Neural cell (in vitro differentiated cells): ENCODE results near the gene CERS1. TPM values are rescaled to one million over a fixed set of nuclear protein-coding genes. Genes with fewer than 3 reads are reported as not detected.

Experiments
- H2AFZ ChIP-seq: fragments of 200-600, 300-800 bp; sonication (generic), shearing (Covaris generic); 2 replicates; pipeline ENCODE4 v1.6.0; 2014; ENCODE audit warnings: low read depth, mild to moderate bottlenecking, antibody characterized with exemption, low read length, moderate library complexity
- H3F3A ChIP-seq: fragments of 200-600 bp; shearing (Covaris generic); 2 replicates; pipeline ENCODE4 v1.6.1; 2016; ENCODE audit warnings: mild to moderate bottlenecking, moderate library complexity, mixed read lengths, antibody characterized with exemption, low read length; ENCODE audit not compliant: insufficient read depth, poor library complexity, severe bottlenecking
- H3K27ac ChIP-seq: fragments of 200-600, 300-800 bp; sonication (generic), shearing (Covaris generic); 2 replicates; pipeline ENCODE4 v1.5.1; 2014; ENCODE audit warnings: mild to moderate bottlenecking, low read length, moderate library complexity
- H3K27me3 ChIP-seq: fragments of 300-800, 200-600 bp; sonication (generic), shearing (Covaris generic); 2 replicates; pipeline ENCODE4 v1.6.0; 2014; ENCODE audit warnings: mild to moderate bottlenecking, low read depth, low read length, moderate library complexity; ENCODE audit not compliant: insufficient read depth
- H3K36me3 ChIP-seq: fragments of 300-800, 200-600 bp; sonication (generic), shearing (Covaris generic); 2 replicates; pipeline ENCODE4 v1.5.1; 2014; ENCODE audit warnings: mild to moderate bottlenecking, antibody characterized with exemption, low read length, moderate library complexity; ENCODE audit not compliant: insufficient read depth
- H3K4me2 ChIP-seq: fragments of 300-800, 200-600 bp; sonication (generic), shearing (Covaris generic); 2 replicates; pipeline ENCODE4 v1.6.0; 2014; ENCODE audit warnings: mild to moderate bottlenecking, low read length
- H3K4me3 ChIP-seq: fragments of 300-800, 200-600 bp; sonication (generic), shearing (Covaris generic); 2 replicates; pipeline ENCODE4 v1.5.1; 2014; ENCODE audit warnings: mild to moderate bottlenecking, low read length, moderate library complexity
- H3K79me2 ChIP-seq: fragments of 200-600 bp; shearing (Covaris generic); replicated peaks from 2 replicates; pipeline ENCODE4 v1.6.0; 2014; ENCODE audit warnings: mild to moderate bottlenecking, low read length, moderate library complexity; ENCODE audit not compliant: insufficient read depth
- H3K9ac ChIP-seq: fragments of 300-800, 200-600 bp; sonication (generic), shearing (Covaris generic); 2 replicates; pipeline ENCODE4 v1.6.1; 2016; ENCODE audit warnings: mild to moderate bottlenecking, low read length, mixed read lengths
- H3K9me2 ChIP-seq: fragments of 200-600 bp; shearing (Covaris generic); 2 replicates; pipeline ENCODE4 v1.6.1; 2016; ENCODE audit warnings: mild to moderate bottlenecking, low read length, mixed read lengths; ENCODE audit not compliant: insufficient read depth
- H3K9me3 ChIP-seq: fragments of 200-600, 300-800 bp; sonication (generic), shearing (Covaris generic); 2 replicates; pipeline ENCODE4 v1.6.1; 2016; ENCODE audit warnings: mild to moderate bottlenecking, mixed run types, low read length, moderate library complexity, mixed read lengths
- H4K20me1 ChIP-seq: fragments of 200-600 bp; shearing (Covaris generic); 2 replicates; pipeline ENCODE4 v1.6.1; 2016; ENCODE audit warnings: mild to moderate bottlenecking, mixed run types; ENCODE audit not compliant: insufficient read depth
- CTCF ChIP-seq: fragments of 450-650 bp; IDR thresholded peaks from 2 replicates; pipeline ENCODE4 v1.5.1; 2014; ENCODE audit warnings: antibody characterized with exemption, mild to moderate bottlenecking, moderate library complexity; ENCODE audit not compliant: poor library complexity, severe bottlenecking
- EP300 ChIP-seq: fragments of 450-650 bp; conservative IDR thresholded peaks from 2 replicates; pipeline ENCODE4 v1.6.1; 2014; ENCODE audit warnings: antibody characterized with exemption, mild to moderate bottlenecking, moderate library complexity; ENCODE audit not compliant: poor library complexity, severe bottlenecking
- EZH2 ChIP-seq: fragments of 200-600, 300-800 bp; shearing (Covaris generic), sonication (generic); IDR thresholded peaks from 2 replicates; pipeline ENCODE4 v1.6.1; 2014; ENCODE audit warnings: antibody characterized with exemption, low read length, borderline replicate concordance, mild to moderate bottlenecking; ENCODE audit not compliant: insufficient read depth, poor library complexity, severe bottlenecking
- MXI1 ChIP-seq: fragments of 450-650 bp; conservative IDR thresholded peaks from 2 replicates; pipeline ENCODE4 v1.6.1; 2014; ENCODE audit warnings: antibody characterized with exemption, mild to moderate bottlenecking; ENCODE audit not compliant: poor library complexity, severe bottlenecking
- POLR2AphosphoS5 ChIP-seq: IDR thresholded peaks from 2 replicates; pipeline ENCODE4 v1.6.1; 2012
- RAD21 ChIP-seq: fragments of 450-650 bp; conservative IDR thresholded peaks from 2 replicates; pipeline ENCODE4 v1.6.1; 2014; ENCODE audit warnings: antibody characterized with exemption, mild to moderate bottlenecking, moderate library complexity
- REST ChIP-seq: IDR thresholded peaks from 2 replicates; pipeline ENCODE4 v1.6.1; 2012; ENCODE audit warnings: borderline replicate concordance
- SMC3 ChIP-seq: fragments of 450-650 bp; conservative IDR thresholded peaks from 2 replicates; pipeline ENCODE4 v1.6.1; 2014; ENCODE audit warnings: antibody characterized with exemption, mild to moderate bottlenecking, moderate library complexity; ENCODE audit not compliant: poor library complexity
- polyA plus RNA-seq: library from polyadenylated mRNA; depleted of rRNA; stranded (reverse); fragments of >200 nt; gene quantifications from 2 replicates; pipeline ENCODE4 v1.2.3, GENCODE V29; 2014

CERS1 gene
- polyA plus RNA-seq, 1 donor from 2014 or later: 19.1 TPM

- no peak overlapping the region for H3K27ac ChIP-seq
- H3K27me3 ChIP-seq: no peaks in the 10 kb centered on the region
- no peaks in the 10 kb centered on the region for H3F3A ChIP-seq
- no peak overlapping the region for H3K4me2 ChIP-seq
- H3K36me3 ChIP-seq: no peaks in the 10 kb centered on the region
- H4K20me1 ChIP-seq: no peaks in the 10 kb centered on the region
- H3K4me3 ChIP-seq: no peak overlapping the region
- H3K9ac ChIP-seq: no peak overlapping the region
- no peaks in the 10 kb centered on the region for H3K79me2 ChIP-seq
- no peaks in the 10 kb centered on the region for H3K9me3 ChIP-seq
- TF ChIP-seq CTCF (no peak), EZH2 (no peak), REST (no peak), POLR2AphosphoS5 (no peak), MXI1 (no peak), SMC3 (peak; percentile 9), RAD21 (no peak)
- no peaks in the 10 kb centered on the region for H3K9me2 ChIP-seq
- H2AFZ ChIP-seq: no peak overlapping the region
Measured at GRCh38 chr19:18866800-18867123, 29.2 kb downstream of the CERS1 start.

DNA sequence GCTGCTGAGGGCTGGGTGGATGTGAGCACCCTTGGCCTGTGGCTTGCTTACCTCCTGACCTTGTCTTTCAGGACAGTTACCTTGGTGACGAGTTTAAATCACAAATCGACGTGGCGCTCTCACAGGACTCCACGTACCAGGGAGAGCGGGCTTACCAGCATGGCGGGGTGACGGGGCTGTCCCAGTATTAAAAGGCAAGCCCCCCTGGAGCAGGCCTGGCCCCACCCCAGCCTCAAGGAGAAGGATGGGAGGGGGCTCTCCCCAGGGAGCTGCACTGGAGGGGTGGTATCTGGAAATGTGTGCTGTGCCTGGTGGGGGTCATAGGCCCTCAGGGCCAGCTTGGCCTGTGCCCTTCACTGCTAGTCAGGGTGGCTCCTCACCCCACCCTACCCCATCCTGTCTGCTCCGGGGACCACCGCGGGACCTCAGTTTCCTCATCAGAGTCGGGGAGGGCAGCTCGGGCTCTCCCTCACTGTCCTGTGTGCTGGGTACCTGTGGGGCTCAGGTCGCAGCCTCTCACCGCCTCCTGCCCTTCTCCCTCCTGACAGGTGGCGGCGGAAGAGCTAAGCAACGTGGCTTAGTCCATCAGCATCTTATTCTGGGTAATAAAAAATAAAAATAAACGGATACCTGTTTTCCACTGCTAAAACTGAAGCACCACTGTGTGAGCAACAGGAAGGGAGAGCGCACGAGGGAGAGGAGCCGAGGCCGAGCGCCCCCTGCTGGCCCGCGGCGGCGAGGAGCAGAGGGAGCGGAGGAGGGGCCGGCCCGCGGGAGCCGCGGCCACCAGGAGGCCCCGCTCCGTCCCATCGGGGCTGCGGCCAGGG is 29.8 kb downstream of the CERS1 start:
- Histone ChIP-seq H3K4me2 (no peak overlapping the region), H2AFZ (no peak overlapping the region), H3K27ac (no peak overlapping the region), H3K9me2 (no peaks in the 10 kb centered on the region), H3K27me3 (no peaks in the 10 kb centered on the region), H4K20me1 (no peaks in the 10 kb centered on the region), H3K36me3 (no peaks in the 10 kb centered on the region), H3F3A (no peaks in the 10 kb centered on the region), H3K4me3 (no peak overlapping the region), H3K9ac (no peak overlapping the region), H3K9me3 (no peaks in the 10 kb centered on the region), H3K79me2 (no peaks in the 10 kb centered on the region)
- TF ChIP-seq RAD21 (peak; percentile 70), MXI1 (peak; percentile 17), SMC3 (peak; percentile 78), EP300 (no peak), CTCF (peak; percentile 93), POLR2AphosphoS5 (no peak)
